GM12872 (cell line): ENCODE measurements around the gene BZW1.

ENCODE experiments used
- CTCF ChIP-seq: IDR thresholded peaks from 3 replicates; pipeline ENCODE4 v1.5.1; 2011; ENCODE audit warnings: low read depth, mild to moderate bottlenecking, low read length, moderate library complexity; ENCODE audit not compliant: insufficient read depth

Gene BZW1

GRCh38 chr2:200782251-200782650, 29.5 kb upstream of the BZW1 start:
- TF ChIP-seq CTCF = no peak

- TF ChIP-seq CTCF = no peak
Measured at GRCh38 chr2:200784215-200784614, 27.5 kb upstream of the BZW1 start.

GRCh38 chr2:200786423-200786822, 25.3 kb upstream of the BZW1 start:
- TF ChIP-seq CTCF = no peak

GRCh38 chr2:200786826-200787225, 24.9 kb upstream of the BZW1 start:
- TF ChIP-seq CTCF = no peak

- TF ChIP-seq CTCF = no peak
Measured at GRCh38 chr2:200787351-200788120, 24.2 kb upstream of the BZW1 start.

- TF ChIP-seq CTCF = no peak
Measured at GRCh38 chr2:200788121-200788718, 23.5 kb upstream of the BZW1 start.

GRCh38 chr2:200790185-200790584, 21.5 kb upstream of the BZW1 start:
- no peak for TF ChIP-seq CTCF
